GM19193 (cell line): ENCODE data around the gene TCHP.
A peak's percentile ranks its signal among the peaks of the same experiment; 100 is the strongest.

Source experiments
- POLR2A ChIP-seq: IDR thresholded peaks from 4 replicates; pipeline ENCODE4 v1.6.1; 2011; ENCODE audit not compliant: insufficient read depth, insufficient read length; ENCODE audit errors: extremely low read depth

TCHP gene

DNA sequence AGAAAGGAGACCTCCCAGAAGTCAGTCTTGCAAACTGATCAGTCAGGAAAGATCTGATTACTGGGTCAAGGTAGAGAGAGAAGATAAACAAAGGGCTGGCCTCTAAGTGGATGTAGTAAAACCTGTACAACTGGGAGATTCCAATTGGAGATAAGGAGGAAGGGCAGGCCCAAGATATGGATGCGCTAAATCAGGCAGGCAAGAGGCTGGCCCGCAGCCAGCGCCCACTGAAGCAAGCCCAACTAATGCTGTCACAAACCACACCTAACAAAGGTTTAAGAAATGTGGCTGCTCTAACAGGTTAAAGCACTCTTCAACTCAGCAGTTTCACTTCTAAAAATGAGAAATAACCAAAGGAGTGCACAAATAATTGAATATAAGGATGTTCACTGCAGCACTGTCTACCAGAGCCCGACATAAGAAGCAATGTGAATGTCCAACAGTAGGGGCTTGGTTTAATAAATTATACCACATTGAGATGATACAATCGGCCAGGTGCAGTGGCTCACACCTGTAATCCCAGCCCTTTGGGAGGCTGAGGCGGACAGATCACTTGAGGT lies 24.4 kb upstream of the TCHP start:
- no peak for TF ChIP-seq POLR2A

DNA sequence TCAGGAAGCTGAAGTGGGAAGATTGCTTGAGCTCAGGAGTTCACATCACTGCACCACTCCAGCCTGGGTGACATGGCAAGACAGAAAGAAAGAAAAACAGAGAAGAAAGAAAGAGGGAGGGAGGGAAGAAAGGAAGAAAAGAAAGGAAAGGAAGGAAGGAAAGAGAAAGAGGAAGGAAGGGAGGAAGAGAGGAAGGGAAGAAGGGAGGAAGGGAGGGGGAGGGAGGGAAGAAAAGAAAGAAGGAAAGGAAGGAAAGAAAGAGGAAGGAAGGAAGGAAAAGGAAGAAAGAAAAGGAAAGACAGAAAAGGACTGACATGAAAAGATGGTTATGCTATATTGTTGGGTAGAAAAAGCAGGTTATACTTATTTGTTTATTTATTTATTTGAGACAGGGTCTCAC lies 23.7 kb upstream of the TCHP start:
- TF ChIP-seq POLR2A: no peak

DNA sequence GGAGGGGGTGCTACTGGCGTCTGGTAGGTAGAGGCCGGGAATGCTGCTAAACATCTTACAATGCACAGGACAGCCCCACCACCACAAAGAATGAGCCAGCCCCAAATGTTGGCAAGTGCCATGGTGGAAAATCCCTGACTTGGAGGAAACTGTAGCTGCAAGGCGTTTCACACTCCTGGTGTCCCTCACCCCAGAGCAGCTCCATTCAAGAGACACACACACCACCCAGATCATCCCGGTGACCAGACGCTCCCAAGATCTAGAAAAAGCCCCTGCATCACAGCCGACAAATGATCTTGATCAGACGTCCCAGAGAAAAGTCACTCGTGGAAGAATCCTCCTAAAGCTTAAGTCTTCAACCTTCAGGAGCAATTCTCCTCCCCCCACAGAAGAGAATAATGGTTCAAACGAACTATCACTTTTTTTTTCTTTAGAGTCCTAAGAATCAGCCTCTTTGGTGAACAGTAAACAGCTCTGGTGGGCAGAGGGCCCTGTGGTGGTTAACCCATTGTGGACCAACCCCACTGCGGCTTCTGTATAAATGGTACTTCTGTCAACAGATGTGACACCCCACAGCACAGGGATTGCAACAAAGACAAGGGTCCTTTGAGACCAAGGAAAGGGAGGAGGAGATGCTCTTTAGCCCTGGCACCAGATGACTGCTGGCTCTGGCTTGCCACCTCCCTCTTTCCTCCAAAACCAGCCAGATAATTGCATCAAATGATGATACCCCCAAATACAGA lies 22.4 kb upstream of the TCHP start:
- no peak for TF ChIP-seq POLR2A

DNA sequence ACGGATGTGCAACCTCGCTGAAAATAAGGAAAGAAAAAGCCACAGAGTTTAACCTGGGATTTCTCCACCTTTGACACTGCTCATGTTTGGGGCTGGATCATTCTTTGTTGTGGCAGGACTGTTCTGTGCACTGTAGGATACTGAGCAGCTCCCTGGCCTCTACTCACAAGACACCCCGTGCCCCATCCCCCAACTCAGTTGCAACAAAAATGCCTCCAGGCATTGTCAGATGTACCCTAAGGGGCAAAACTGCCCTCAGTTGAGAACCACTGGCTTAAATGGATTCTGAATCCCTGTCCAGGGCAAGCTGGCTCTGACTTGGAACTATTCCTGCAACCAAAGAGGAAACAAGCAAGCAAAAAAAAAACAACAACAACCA lies 21.8 kb upstream of the TCHP start:
- no peak for TF ChIP-seq POLR2A

DNA sequence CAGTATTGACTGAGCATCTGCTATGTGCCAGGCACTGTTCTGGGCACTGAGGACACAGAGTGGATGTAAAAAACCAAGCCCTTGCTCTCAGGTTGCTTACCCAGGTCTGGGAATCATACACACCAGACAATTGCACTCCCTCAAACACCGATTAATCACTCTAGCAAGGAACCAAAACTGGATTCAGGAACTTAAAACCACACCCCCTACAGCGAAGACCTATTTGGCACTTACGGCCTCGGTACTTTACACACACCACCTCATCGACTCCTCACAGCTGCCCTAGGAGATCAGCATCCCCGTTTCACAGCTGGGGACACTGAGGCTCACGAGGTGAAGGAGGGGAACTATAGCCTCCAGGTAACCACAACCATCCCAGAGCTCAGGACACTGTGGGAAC lies 21.3 kb upstream of the TCHP start:
- TF ChIP-seq POLR2A: no peak

DNA sequence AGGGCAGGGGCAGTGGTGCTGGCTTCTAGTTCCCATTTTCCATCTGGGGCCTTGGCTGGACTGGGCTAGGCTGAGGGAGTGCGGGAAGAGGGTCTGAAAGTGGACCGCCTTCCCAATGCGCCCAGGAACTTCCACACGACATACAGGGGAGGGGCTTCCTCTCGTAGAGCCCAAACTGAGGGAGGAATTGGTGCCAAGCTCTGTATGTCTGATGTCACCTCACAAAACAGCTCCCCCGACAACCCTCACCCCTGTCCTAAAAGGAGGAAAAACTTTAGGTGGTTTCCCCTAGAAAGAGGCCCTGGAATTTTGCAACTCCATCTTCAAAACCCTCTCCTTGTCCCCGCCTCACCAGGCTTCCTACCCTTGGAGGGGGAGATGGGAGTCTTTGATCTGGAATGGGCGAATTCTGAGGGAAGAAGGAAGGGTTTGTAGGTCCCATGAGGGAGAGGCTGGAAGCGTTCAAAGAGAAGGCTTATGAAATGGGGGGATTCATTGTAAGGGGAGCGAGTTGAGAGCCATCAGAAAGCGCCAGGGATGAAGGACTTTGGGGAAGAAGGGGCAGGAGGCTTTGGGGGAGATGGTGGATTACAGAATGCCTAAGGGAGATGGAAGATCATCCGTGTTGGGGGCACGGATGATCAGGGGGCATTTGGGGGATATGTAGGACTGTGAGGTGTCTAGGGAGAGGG lies 20.6 kb upstream of the TCHP start:
- no peak for TF ChIP-seq POLR2A

DNA sequence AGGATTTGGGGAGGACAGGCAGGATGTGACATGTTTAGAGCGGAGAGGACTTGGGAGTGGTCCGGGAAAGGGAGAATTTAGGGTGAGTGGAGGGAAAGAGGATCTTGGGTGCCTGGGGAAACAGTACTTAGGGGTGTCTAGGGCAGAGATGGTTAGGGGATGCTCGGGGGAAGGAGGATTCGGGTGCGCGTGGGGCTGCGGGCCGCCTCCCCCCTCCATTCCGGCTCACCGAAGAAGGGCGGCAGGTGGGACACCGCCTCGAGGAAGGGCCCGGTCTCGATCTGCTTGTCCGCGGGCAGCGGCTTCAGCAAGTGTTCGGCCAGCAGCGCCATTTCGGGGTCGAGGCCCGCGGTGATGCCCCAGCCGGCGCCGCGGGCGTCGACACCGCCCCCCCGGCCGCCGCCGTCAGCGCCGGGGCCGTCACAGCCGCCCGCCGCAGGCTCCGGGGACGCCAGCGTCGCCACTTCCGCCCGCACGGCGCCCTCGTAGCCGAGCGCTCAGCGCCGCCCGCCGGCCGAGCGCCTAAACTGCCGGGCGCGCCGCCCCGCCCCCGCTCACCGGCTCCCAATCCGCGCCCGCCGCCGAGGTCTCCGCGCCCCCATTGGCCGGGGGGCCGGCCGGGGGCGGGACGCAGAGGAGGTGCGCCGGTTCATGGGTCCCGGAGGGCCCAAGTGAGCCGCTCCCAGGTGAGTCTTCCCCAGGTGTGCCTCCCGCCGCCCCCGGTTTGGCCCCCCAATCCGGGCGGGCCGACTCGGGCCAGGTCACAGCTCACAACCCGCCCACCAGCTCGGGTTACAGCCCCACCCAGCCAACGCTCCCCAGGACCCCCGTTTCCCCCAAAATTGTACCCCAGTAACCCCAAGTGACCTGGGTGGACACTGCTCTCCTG lies 19.8 kb upstream of the TCHP start, which contains the start of gene GLTP:
TSS of gene GLTP (minus strand) at position 499 of the 889 bp plus-strand sequence. CDS start at position 332, 167 bp downstream.
- peak; percentile 58 for TF ChIP-seq POLR2A

DNA sequence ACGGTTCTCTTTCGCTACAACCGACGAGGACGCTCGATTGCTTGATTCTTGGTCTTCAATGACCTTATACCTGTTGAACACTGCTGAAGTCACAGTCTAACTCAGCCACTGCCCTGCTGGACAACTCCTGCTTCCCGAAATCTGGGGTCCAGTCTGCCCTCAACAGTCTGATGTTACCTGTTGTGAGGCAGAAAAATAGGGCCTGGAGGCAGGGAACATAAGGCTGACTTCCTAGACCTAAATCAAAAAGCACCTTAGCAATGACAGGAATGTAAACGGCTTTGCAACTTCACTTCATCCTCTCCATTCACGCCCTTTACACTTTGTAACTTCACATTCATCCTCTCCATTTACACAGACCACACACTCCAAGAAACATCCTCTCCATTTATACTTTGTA lies 19.1 kb upstream of the TCHP start:
- TF ChIP-seq POLR2A: no peak

DNA sequence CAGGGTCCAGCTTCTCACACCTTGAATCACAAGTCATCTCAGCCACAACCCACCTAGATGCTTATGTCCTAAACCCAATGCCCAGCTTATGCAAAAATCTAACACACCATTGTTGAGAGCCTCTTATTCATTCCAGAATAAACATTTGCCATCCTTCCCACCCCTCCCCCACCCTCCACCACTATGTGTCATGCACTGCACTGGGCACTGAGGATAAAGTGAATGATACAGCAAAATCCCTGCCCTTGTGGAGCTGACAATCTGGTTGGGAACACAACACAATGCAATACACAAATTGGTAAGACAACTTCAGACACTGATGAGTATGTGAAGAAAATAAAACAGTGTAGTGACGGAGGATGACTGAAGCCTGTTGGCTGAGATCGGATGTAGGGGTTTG lies 18.3 kb upstream of the TCHP start:
- no peak for TF ChIP-seq POLR2A

DNA sequence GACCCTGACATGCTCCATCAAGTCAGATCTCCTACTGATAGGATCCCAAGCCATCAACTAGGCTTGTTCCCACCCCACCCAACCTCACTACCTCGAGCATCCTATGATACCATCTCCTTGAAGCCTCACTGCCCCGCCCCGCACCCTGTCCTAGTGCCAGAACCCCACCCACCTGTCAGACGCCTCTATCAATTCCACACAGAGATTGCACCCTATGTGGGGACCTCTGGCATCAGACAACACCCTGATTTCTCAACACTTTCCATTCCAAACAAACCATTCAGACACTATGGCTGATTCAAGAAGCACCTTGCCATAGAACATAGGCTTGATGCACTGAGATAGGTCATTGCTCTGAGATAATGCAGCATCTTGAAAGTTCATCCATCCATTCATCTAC lies 16.6 kb upstream of the TCHP start:
- no peak for TF ChIP-seq POLR2A

DNA sequence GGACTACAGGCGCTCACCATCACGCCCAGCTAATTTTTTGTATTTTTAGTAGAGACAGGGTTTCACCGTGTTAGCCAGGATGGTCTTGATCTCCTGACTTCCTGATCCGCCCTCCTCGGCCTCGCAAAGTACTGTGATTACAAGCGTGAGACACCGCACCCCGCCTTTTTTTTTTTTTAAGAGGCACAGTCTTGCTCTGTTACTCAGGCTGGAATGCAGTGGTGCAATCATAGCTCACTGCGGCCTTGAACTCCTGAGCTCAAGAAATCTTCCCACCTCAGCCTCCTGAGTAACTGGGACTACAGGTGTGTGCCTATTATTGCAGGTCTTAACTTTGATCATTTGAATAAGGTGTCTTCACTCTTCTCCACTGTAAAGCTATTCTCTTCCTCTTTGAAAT lies 14.5 kb upstream of the TCHP start:
- no peak for TF ChIP-seq POLR2A

DNA sequence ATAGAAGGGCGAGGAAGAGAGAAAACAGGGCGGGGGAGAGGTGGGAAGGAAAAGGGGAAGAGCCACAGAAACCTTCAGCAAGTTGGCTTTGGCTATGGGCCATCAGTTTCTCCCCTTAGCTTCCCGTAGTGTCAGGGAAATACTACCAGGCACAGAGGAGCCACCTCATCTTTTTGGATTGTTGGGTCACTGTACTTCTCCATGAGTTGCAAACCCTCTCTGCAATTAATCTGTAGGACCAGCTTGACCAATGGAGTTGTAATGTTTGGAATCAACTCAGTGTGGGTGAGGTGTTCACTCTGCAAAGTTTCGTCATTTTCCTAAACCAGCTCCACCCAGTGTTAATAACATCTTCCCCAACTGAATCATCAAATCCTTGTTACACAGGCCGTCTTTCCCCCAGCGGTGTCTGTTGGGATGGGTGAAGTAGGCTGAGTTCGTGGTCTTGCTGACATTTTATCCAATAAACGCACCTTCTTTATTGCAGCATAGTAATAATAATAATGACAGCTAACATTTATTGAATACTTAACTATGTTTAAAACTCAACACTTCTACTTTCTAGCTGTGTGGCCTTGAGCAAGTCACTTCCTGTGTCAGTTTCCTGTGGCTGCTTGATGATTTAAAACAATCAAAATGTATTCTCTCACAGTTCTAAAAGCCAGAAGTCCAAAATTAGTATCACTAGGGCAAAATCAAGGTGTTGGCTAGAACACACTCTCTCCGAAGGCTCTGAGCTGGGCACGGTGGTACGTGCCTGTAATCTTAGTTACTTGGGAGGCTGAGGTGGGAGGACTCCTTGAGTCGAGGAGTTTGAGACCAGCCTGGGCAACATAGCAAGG lies 11.7 kb upstream of the TCHP start:
- no peak for TF ChIP-seq POLR2A

DNA sequence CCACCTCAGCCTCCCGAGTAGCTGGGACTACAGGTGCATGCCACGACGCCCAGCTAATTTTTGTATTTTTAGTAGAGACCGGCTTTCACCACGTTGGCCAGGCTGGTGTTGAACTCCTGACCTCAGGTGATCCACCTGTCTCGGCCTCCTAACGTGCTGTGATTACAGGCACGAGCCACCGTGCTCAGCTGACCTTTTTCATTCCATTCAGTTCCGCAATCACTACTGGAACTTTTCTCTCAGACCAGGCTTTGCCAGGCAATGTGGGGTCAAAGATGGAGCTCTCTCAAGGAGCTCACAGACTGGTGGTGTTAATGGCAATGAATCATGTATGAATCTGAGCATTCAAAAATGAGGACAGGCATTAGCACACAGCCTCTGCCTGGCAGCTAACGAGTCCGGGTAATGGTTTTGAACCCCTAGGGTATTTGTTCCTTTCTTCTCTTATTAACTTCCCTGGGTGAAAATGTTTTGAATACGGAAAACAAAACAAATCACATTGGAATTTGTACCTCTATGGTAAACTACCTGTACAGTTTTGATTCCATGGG lies 9.4 kb upstream of the TCHP start:
- no peak for TF ChIP-seq POLR2A

DNA sequence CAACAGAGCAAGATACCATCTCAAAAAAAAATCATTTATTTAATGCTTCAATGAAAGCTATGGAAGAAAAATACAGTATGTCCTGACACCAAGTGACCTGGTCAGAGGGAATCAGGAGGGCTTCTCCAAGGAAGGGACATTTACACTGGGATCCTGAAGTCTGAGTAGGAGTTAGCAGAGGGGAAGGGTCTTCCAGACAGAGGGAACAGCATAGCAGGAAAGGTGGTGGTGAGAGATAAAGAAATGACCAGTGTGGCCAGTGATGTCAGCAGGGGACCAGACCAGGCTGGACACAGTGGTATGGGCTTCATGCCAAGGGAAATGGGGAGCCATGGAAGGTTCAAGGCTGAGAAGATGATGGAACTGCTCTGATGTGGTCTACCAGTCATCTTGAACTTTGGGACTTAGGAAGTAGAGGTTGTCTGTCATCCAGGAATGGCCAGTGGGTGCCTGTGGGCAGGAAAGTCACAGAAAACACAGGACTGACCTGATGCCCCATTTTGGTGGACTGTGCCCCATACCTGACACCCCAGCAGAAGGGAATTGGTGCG lies 7.8 kb upstream of the TCHP start:
- no peak for TF ChIP-seq POLR2A

DNA sequence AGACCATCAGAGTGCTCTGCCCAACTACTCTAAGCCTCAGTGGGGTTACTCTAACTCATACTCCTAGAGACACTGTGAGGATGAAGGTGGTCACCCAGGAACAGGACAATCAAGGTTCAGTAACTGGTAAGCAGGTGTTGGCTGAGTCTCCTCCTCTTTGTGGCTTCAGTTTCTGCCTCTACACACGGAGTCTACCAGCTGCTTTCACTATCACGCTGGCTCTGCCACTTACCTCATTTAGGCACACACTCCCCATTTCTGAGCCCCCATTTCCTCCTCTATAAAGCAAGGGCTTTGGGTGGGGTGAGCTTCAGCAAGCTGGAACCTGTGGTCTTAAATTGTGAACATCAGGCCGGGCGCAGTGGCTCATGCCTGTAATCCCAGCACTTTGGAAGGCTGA lies 7.3 kb upstream of the TCHP start:
- no peak for TF ChIP-seq POLR2A
